HUES64 (cell line): ENCODE measurements around the gene SLC23A3.

Source experiments
- H3K27ac ChIP-seq: 2 replicates; pipeline ENCODE4 v1.7.0; 2013; ENCODE audit warnings: low read depth, low read length, inconsistent platforms
- H3K27me3 ChIP-seq: 2 replicates; pipeline ENCODE4 v1.6.1; 2013; ENCODE audit warnings: mild to moderate bottlenecking, low read length; ENCODE audit not compliant: insufficient read depth
- H3K36me3 ChIP-seq: 2 replicates; pipeline ENCODE4 v1.6.1; 2013; ENCODE audit warnings: mild to moderate bottlenecking, low read length; ENCODE audit not compliant: insufficient read depth
- H3K4me1 ChIP-seq: 2 replicates; pipeline ENCODE4 v1.6.1; 2013; ENCODE audit warnings: mild to moderate bottlenecking, low read length, moderate library complexity; ENCODE audit not compliant: insufficient read depth
- H3K4me3 ChIP-seq: 2 replicates; pipeline ENCODE4 v1.5.1; 2013; ENCODE audit warnings: mild to moderate bottlenecking, low read length, moderate library complexity
- H3K9ac ChIP-seq: 2 replicates; pipeline ENCODE4 v1.6.1; 2013; ENCODE audit warnings: mild to moderate bottlenecking, low read depth, low read length
- H3K9me3 ChIP-seq: 2 replicates; pipeline ENCODE4 v1.6.1; 2013; ENCODE audit warnings: low read depth, low read length; ENCODE audit not compliant: insufficient read depth
- WGBS: fragments of 150-250, 120-280 bp; methylation state at CpG from one replicate; pipeline ENCODE4 v1.1.7; 2013; ENCODE audit warnings: missing lambda C conversion rate; 5-methylcytosine and 5-hydroxymethylcytosine counted together

Gene SLC23A3

GRCh38 chr2:219179601-219180465 is 10.0 kb upstream of the SLC23A3 start:
- Histone ChIP-seq H3K36me3 (peaks cover 48% of the 10 kb centered on the region), H3K27ac (no peak overlapping the region), H3K4me1 (peaks cover 10% of the 10 kb centered on the region; the same call in 1 of the 2 replicates), H3K4me3 (no peak overlapping the region), H3K27me3 (no peaks in the 10 kb centered on the region), H3K9ac (no peak overlapping the region), H3K9me3 (no peaks in the 10 kb centered on the region)
- WGBS = 97% methylated on average over 9 of the region's 9 CpGs

DNA sequence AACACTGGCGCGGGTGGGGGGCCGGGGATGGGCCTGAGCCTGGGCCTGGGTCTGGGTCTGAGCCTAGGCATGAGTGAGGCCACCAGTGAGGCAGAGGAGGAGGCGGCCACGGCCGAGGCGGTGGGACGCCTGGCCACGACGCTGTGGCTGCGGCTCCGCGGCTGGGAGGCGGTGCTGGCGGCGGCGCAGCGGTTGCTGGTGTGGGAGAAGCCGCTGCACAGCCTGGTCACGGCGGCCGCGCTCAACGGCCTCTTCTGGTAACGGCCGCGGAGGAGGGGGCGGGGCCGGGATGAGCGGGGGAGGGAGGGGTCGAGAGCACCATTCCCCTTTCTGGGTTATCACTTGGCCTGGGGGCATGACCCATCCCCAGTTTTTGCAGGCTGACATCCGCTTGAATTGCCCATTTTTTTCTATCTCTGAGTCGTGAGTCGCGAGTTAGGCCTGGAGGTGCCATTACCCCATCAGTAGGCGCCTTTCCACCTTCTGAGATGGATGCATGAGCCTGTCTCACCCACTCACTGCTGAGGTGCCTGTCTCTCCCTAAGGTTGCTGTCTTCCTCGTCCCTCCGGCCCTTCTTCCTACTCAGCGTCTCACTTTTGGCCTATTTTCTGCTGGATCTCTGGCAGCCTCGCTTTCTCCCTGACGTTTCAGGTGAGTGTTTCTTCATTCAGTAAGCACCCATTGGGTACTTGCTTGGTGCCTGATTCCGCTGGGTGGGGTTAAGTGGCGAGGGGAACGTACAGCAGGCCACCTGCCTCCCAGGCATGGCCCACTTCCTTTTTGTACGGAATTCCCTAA is 8.7 kb upstream of the SLC23A3 start:
- H3K9ac ChIP-seq = peak overlapping the region; percentile 23; the same call in 1 of the 2 replicates
- WGBS = 6% methylated on average over 44 of the region's 45 CpGs
- H3K4me1 ChIP-seq = peaks cover 10% of the 10 kb centered on the region; the same call in 1 of the 2 replicates
- H3K4me3 ChIP-seq = peak overlapping the region; percentile 66
- H3K27ac ChIP-seq = 0 out of 2 replicates have a peak overlapping the region, but pooled peaks have one; percentile 56
- no peaks in the 10 kb centered on the region for H3K9me3 ChIP-seq
- no peaks in the 10 kb centered on the region for H3K27me3 ChIP-seq
- peaks cover 49% of the 10 kb centered on the region for H3K36me3 ChIP-seq

- H3K4me3 ChIP-seq = peak within 1 kb of the TSS; percentile 66
- under 1% methylated on average over 67 of the region's 67 CpGs for WGBS
- peaks cover 41% of the 10 kb centered on the region for H3K36me3 ChIP-seq
- H3K4me1 ChIP-seq = peaks cover 10% of the 10 kb centered on the region; the same call in 1 of the 2 replicates
- no peaks in the 10 kb centered on the region for H3K9me3 ChIP-seq
- no peaks in the 10 kb centered on the region for H3K27me3 ChIP-seq
- H3K27ac ChIP-seq = peak within 1 kb of the TSS; percentile 69
- H3K9ac ChIP-seq = peak within 1 kb of the TSS; percentile 40
These were observed 7.9 kb upstream of the SLC23A3 start, which contains the start of gene RETREG2 for GRCh38 chr2:219177552-219178376. RETREG2 (plus strand) TSS chr2:219178275; CDS start chr2:219178353, 78 bp downstream.

- WGBS = under 1% methylated on average over 69 of the region's 69 CpGs
- peaks cover 33% of the 10 kb centered on the region for H3K36me3 ChIP-seq
- H3K27ac ChIP-seq = peak within 1 kb of the TSS; percentile 69
These were observed 7.2 kb upstream of the SLC23A3 start, which contains the start of gene CNPPD1 for GRCh38 chr2:219176818-219177551. CNPPD1 (minus strand) TSS chr2:219176925; CDS start chr2:219176828, 97 bp downstream.

GRCh38 chr2:219175928-219176817 is 6.3 kb upstream of the SLC23A3 start:
- Histone ChIP-seq H3K27me3 (no peaks in the 10 kb centered on the region), H3K4me3 (peak overlapping the region; percentile 66), H3K9me3 (no peaks in the 10 kb centered on the region), H3K9ac (peak overlapping the region; percentile 40), H3K36me3 (peaks cover 25% of the 10 kb centered on the region), H3K4me1 (peaks cover 10% of the 10 kb centered on the region; the same call in 1 of the 2 replicates), H3K27ac (peak overlapping the region; percentile 69; the same call in 1 of the 2 replicates)
- WGBS = 3% methylated on average over 44 of the region's 45 CpGs

More at GRCh38 chr2:219176818-219177551, 7.2 kb upstream of the SLC23A3 start, which contains the start of gene CNPPD1:
- H3K9ac ChIP-seq = peak within 1 kb of the TSS; percentile 40
- no peaks in the 10 kb centered on the region for H3K27me3 ChIP-seq
- H3K4me3 ChIP-seq = peak within 1 kb of the TSS; percentile 66
- no peaks in the 10 kb centered on the region for H3K9me3 ChIP-seq
- peaks cover 10% of the 10 kb centered on the region; the same call in 1 of the 2 replicates for H3K4me1 ChIP-seq

DNA sequence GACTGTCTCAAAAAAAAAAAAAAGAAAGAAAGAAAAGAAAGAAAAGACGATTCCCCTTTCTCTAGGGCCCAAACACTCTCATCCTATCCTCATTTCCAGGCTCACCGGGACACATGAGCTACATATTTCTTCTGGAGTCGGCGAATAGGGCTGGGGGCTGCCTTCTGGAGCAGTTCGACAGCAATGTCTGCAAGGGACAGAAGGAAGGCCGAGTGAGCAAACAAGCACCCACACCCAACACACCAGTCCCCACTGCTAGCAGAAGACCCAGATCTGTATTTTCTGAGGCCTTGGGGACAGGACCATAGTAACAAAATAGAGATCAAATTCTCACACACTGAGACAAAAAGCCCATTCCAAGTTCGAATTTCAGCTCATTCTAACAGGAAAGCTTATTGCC is 5.7 kb upstream of the SLC23A3 start:
- Histone ChIP-seq H3K9ac (no peak overlapping the region), H3K27ac (no peak overlapping the region), H3K36me3 (peaks cover 18% of the 10 kb centered on the region), H3K4me3 (peak overlapping the region; percentile 66), H3K27me3 (no peaks in the 10 kb centered on the region), H3K4me1 (peaks cover 10% of the 10 kb centered on the region; the same call in 1 of the 2 replicates), H3K9me3 (no peaks in the 10 kb centered on the region)
- 92% methylated on average over 7 of the region's 7 CpGs for WGBS

GRCh38 chr2:219174801-219175200 is 5.0 kb upstream of the SLC23A3 start:
- Histone ChIP-seq H3K27ac (no peak overlapping the region), H3K9ac (no peak overlapping the region), H3K4me1 (peaks cover 10% of the 10 kb centered on the region; the same call in 1 of the 2 replicates), H3K4me3 (no peak overlapping the region), H3K27me3 (no peaks in the 10 kb centered on the region), H3K36me3 (peaks cover 12% of the 10 kb centered on the region), H3K9me3 (no peaks in the 10 kb centered on the region)
- WGBS = 87% methylated on average over 7 of the region's 7 CpGs

DNA sequence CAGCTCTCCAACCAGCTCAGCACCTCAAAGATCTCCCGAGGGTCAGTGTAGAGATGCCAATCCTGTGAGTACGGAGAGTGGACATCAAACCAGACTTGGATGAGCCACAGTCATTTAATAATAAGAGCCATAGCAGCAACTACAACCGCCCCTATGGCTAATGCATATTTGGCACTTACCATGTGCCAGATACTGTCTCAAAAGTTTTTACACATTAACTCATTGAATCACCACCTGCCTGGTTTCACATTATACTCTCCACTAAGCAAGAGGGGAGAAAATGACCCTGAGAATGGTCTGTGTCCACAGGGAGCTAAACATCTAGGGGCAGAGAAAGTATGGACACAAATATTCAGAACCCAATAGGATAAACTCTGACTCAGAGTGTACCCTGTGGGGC is 4.3 kb upstream of the SLC23A3 start:
- Histone ChIP-seq H3K4me1 (peaks cover 8% of the 10 kb centered on the region; the same call in 1 of the 2 replicates), H3K9ac (no peak overlapping the region), H3K9me3 (no peaks in the 10 kb centered on the region), H3K36me3 (peaks cover 12% of the 10 kb centered on the region), H3K4me3 (no peak overlapping the region), H3K27ac (no peak overlapping the region), H3K27me3 (no peaks in the 10 kb centered on the region)
- 93% methylated on average over 3 of the region's 3 CpGs for whole genome bisulfite sequencing

DNA sequence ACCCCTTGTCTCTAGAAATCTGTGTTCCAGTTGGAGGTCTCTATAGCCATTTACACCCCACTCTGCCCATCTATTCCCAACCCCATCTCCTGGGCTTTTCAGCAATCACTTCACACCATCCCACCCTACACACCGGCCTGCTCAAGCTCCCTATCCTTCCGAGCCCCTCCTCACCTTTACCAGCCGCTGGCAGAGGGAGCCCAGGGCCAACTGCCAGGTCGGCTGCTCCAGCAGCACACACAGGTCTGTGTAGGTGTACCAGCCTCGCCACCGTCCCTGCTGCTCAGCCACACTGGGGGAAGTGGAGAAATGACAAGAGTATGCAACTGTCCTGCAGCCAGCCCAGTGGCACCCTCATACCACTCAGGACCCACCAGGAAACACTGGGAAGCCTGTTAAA is 3.3 kb upstream of the SLC23A3 start:
- H3K27me3 ChIP-seq = no peaks in the 10 kb centered on the region
- 94% methylated on average over 6 of the region's 6 CpGs for WGBS
- no peak overlapping the region for H3K27ac ChIP-seq
- H3K9me3 ChIP-seq = no peaks in the 10 kb centered on the region
- peaks cover 6% of the 10 kb centered on the region; the same call in 1 of the 2 replicates for H3K4me1 ChIP-seq
- no peak overlapping the region for H3K9ac ChIP-seq
- H3K36me3 ChIP-seq = peaks cover 12% of the 10 kb centered on the region
- no peak overlapping the region for H3K4me3 ChIP-seq
